ENCODE measurements around the gene GTPBP3.

- TF ChIP-seq POLR2A (IDR thresholded peaks at IDR 0.05) (no peak), CTCF (IDR thresholded peaks at IDR 0.05) (no peak), POLR2AphosphoS5 (IDR thresholded peaks at IDR 0.05; ENCODE audit: insufficient read depth in 1 of 2, low read depth in 1 of 2) (no peak)
These were observed 11.3 kb upstream of the GTPBP3 start for GRCh38 chr19:17325881-17326594.
